Measurements from ENCODE around the gene HOGA1. TPM values are rescaled to one million over a fixed set of nuclear protein-coding genes. Genes with fewer than 3 reads are reported as not detected.

HOGA1 gene
- polyA plus RNA-seq, 3 donors = 1.2 to 6.6 (median 4.6) TPM

- peak overlapping the region; percentile 56 for H3K27ac ChIP-seq (ENCODE audit: low read depth, low read length)
- 49 to 60% (median 55%) methylated on average over 10 of the region's 10 CpGs for WGBS, 3 donors
These were observed 12.2 kb downstream of the HOGA1 start for GRCh38 chr10:97596101-97597082.

DNA sequence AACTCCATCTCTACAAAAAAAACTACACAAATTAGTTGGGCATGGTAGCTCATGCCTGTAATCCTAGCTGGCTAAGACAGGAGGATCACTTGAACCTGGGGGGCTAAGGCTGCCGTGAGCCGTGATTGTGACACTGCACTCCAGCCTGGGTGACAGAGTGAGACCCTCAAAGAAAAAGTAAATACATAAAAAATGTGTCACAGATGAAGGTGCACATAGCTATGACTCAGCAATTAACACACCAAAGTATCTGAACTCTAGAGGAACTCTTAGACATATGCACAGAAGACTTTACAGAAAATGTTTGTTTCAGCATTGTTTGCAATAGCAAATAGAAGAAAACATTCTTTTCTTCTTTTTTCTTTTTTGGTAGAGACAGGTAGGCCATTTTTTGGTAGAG, 13.6 kb downstream of the HOGA1 start:
- WGBS, 3 donors = 79 to 83% (median 83%) methylated on average over 2 of the region's 2 CpGs
- H3K27ac ChIP-seq (ENCODE audit: low read depth, low read length) = no peak overlapping the region

DNA sequence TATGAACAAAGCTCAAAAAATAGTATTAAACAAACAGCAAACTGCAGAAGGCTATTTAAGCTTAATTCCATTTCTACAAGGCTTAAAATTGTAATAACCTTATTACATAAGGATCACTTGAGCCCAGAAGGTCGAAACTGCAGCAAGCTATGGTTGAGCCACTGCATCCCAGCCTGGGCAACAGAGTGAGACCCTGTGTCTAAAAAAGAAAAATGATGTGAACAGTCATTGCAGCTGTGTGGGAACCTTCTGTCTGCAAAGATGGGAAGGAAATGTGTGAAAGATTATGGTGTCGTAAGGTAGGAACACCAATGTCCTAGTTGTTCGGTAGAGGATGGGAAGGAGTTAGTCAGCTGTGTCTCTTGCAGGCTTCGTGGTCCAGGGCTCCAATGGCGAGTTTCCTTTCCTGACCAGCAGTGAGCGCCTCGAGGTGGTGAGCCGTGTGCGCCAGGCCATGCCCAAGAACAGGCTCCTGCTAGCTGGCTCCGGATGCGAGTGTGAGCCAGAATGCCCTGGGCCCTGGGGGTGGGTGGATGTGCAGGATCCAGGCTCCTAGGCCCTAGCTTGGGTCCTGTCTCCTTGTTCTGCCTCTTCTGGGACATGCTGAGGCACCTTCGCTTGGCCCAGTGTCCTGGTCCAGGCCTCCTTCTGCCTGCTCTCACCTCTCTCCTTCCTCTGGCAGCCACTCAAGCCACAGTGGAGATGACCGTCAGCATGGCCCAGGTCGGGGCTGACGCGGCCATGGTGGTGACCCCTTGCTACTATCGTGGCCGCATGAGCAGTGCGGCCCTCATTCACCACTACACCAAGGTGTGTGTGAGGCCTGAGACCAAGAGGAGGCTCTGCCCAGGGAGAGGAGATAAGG, 14.4 kb downstream of the HOGA1 start:
- 85 to 94% (median 90%) methylated on average over 18 to 19 of the region's 19 CpGs for WGBS, 3 donors
- no peak overlapping the region for H3K27ac ChIP-seq (ENCODE audit: low read depth, low read length)

DNA sequence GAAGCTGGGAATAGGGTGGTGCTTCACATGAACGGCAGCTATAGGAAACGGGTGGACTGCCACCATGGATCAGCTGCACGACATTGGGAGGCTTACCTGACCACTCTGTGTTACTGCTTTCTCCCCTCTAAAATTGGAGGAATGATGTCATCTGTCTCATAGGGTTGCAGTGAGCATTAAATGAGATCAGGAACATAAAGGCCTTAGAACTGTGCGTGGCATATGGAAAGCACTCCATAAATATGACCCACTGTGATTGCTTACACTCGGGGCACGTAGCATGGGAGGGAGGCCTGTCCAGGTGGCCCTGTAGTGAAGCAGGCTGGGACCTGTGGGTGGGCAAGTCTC, 15.1 kb downstream of the HOGA1 start:
- WGBS, 3 donors = 87 to 92% (median 87%) methylated on average over 6 of the region's 6 CpGs

GRCh38 chr10:97600616-97601015, 16.4 kb downstream of the HOGA1 start:
- no peak overlapping the region for H3K27ac ChIP-seq (ENCODE audit: low read depth, low read length)
- WGBS, 3 donors = 78 to 100% (median 83%) methylated on average over 1 of the region's 1 CpG

More for the DNA sequence above, 15.1 kb downstream of the HOGA1 start:
- no peak overlapping the region for H3K27ac ChIP-seq (ENCODE audit: low read depth, low read length)

GRCh38 chr10:97601268-97602215, 17.4 kb downstream of the HOGA1 start:
- 82 to 86% (median 85%) methylated on average over 20 to 21 of the region's 21 CpGs for WGBS, 3 donors
- H3K27ac ChIP-seq (ENCODE audit: low read depth, low read length) = no peak overlapping the region

DNA sequence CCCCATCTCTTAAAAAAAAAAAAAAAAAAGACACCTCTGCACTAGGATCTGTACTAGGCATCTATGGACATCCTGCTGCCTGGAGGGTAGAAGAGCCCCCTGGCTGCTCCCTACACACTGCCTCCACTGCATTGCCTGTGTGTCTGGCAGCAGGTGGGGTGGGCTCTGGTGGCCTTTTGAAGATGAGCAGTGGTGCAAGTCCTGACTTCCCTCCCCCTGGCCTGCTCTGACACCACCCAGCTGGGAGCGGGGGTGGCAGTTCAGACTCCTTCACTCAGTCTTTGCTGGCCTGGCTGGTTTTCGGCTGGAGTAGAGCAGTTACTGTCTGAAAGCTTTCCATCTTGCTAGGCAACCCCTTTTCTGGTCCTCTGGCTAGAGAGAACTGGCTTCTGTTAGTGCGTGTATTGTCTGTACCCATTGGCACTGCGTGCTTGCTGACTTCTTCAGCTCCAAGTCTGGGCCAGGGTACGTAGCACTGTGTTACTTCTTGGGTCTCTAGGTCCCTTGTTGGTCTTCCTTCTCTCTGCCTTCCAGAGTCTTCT, 23.0 kb downstream of the HOGA1 start:
- WGBS, 3 donors = 93 to 94% (median 93%) methylated on average over 5 of the region's 5 CpGs
- H3K27ac ChIP-seq (ENCODE audit: low read depth, low read length) = no peak overlapping the region

GRCh38 chr10:97608991-97609561, 24.9 kb downstream of the HOGA1 start:
- WGBS, 3 donors = 77 to 86% (median 78%) methylated on average over 13 of the region's 13 CpGs
- no peak overlapping the region for H3K27ac ChIP-seq (ENCODE audit: low read depth, low read length)

GRCh38 chr10:97611473-97611872, 27.3 kb downstream of the HOGA1 start:
- 87 to 91% (median 90%) methylated on average over 12 of the region's 12 CpGs for WGBS, 3 donors
- no peak overlapping the region for H3K27ac ChIP-seq (ENCODE audit: low read depth, low read length)

GRCh38 chr10:97612386-97612785, 28.2 kb downstream of the HOGA1 start:
- WGBS, 3 donors = 25 to 40% (median 39%) methylated on average over 2 of the region's 2 CpGs
- no peak overlapping the region for H3K27ac ChIP-seq (ENCODE audit: low read depth, low read length)

DNA sequence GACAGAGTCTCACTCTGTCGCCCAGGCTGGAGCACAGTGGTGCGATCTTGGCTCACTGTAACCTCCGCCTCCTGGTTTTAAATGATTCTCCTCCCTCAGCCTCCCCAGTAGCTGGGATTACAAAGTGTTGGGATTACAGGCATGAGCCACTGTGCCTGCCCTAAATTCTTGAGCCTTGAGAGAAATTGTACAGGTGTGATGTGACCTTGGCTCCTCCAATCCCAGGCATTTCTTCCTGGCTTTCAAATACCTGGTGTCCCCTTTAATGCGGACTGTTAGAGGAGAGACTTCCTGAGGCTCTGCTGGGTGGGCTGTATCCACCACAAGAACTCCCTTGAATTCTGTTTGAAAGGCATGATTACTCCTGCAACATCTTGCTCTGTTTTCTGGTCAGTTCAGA, 34.1 kb downstream of the HOGA1 start:
- no peak overlapping the region for H3K27ac ChIP-seq (ENCODE audit: low read depth, low read length)
- 75 to 93% (median 87%) methylated on average over 4 of the region's 4 CpGs for WGBS, 3 donors

- 85 to 96% (median 95%) methylated on average over 3 to 4 of the region's 4 CpGs for WGBS, 3 donors
These were observed 34.5 kb downstream of the HOGA1 start for GRCh38 chr10:97618733-97619132.

DNA sequence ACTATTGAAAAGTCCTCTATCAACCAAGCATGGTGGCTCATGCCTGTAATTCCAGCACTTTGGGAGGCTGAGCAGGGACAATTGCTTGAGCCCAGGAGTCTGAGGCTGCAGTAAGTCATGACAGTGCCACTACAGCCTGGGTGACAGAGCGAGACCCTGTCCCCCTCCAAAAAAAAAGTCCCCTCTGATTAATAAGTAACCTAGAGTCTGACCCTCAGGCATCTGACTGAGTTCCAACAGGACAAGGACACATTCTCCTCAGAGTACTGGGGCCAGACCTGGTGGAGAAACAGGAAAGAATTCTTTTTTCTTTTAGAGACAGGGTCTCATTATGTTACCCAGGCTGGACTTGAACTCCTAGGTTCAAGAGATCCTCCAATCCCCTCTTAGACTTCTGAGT, 39.1 kb downstream of the HOGA1 start:
- 38 to 98% (median 92%) methylated on average over 1 of the region's 1 CpG for WGBS, 3 donors
- H3K27ac ChIP-seq (ENCODE audit: low read depth, low read length) = no peak overlapping the region

More at GRCh38 chr10:97618733-97619132, 34.5 kb downstream of the HOGA1 start:
- no peak overlapping the region for H3K27ac ChIP-seq (ENCODE audit: low read depth, low read length)

- 64 to 82% (median 75%) methylated on average over 4 of the region's 4 CpGs for WGBS, 3 donors
- H3K27ac ChIP-seq (ENCODE audit: low read depth, low read length) = no peak overlapping the region
These were observed 43.5 kb downstream of the HOGA1 start for GRCh38 chr10:97627731-97628130.

- 70 to 92% (median 89%) methylated on average over 3 of the region's 3 CpGs for WGBS, 3 donors
- H3K27ac ChIP-seq (ENCODE audit: low read depth, low read length) = no peak overlapping the region
These were observed 44.0 kb downstream of the HOGA1 start for GRCh38 chr10:97628228-97628627.

GRCh38 chr10:97629289-97629688, 45.1 kb downstream of the HOGA1 start:
- H3K27ac ChIP-seq (ENCODE audit: low read depth, low read length) = no peak overlapping the region
- WGBS, 3 donors = 91 to 99% (median 96%) methylated on average over 5 of the region's 5 CpGs

GRCh38 chr10:97631098-97631497, 46.9 kb downstream of the HOGA1 start:
- H3K27ac ChIP-seq (ENCODE audit: low read depth, low read length) = no peak overlapping the region

All from adipose tissue (tissue), 3 donors.